ENCODE results near the gene PLPPR1. TPM values are rescaled to one million over a fixed set of nuclear protein-coding genes. Genes with fewer than 3 reads are reported as not detected.

The PLPPR1 gene
- total RNA-seq, 4 donors from 2014 or later: 0.26 to 3.8 (median 0.57) TPM; not detected in 1

- no peak for DNase-seq (ENCODE audit: low spot score in 2 of 2)
- Histone ChIP-seq H3K4me3 (no peak overlapping the region), H3K27ac (no peak overlapping the region), H3K27me3 (no peaks in the 10 kb centered on the region), H3K9me3 (no peaks in the 10 kb centered on the region), H3K36me3 (no peaks in the 10 kb centered on the region), H3K4me1 (no peaks in the 10 kb centered on the region)
- no peak for TF ChIP-seq EP300 (IDR thresholded peaks at IDR 0.05)
- no peak for TF ChIP-seq POLR2A (IDR thresholded peaks at IDR 0.05)
- TF ChIP-seq POLR2AphosphoS5 (IDR thresholded peaks at IDR 0.05): no peak
- TF ChIP-seq CTCF (IDR thresholded peaks at IDR 0.05): no peak
- 87% methylated on average over 2 of the region's 2 CpGs for WGBS
Observed at GRCh38 chr9:101063192-101063591, 34.7 kb downstream of the PLPPR1 start.

GRCh38 chr9:101064206-101064605, 35.7 kb downstream of the PLPPR1 start:
- no peak for DNase-seq (ENCODE audit: low spot score in 2 of 2)
- no peaks in the 10 kb centered on the region for H3K36me3 ChIP-seq
- H3K4me3 ChIP-seq: no peak overlapping the region
- H3K9me3 ChIP-seq: no peaks in the 10 kb centered on the region
- TF ChIP-seq CTCF (IDR thresholded peaks at IDR 0.05): no peak
- TF ChIP-seq EP300 (IDR thresholded peaks at IDR 0.05): no peak
- no peak for TF ChIP-seq POLR2A (IDR thresholded peaks at IDR 0.05)
- no peak for TF ChIP-seq POLR2AphosphoS5 (IDR thresholded peaks at IDR 0.05)
- no peak overlapping the region for H3K27ac ChIP-seq
- H3K4me1 ChIP-seq: no peaks in the 10 kb centered on the region
- H3K27me3 ChIP-seq: no peaks in the 10 kb centered on the region

- TF ChIP-seq EP300 (IDR thresholded peaks at IDR 0.05): no peak
- H3K27me3 ChIP-seq: no peaks in the 10 kb centered on the region
- H3K9me3 ChIP-seq: no peaks in the 10 kb centered on the region
- no peak for DNase-seq (ENCODE audit: low spot score in 2 of 2)
- H3K4me3 ChIP-seq: no peak overlapping the region
- no peaks in the 10 kb centered on the region for H3K4me1 ChIP-seq
- no peak overlapping the region for H3K27ac ChIP-seq
- 76% methylated on average over 1 of the region's 1 CpG for WGBS
- H3K36me3 ChIP-seq: no peaks in the 10 kb centered on the region
Observed at GRCh38 chr9:101065930-101066329, 37.4 kb downstream of the PLPPR1 start.

- 59% methylated on average over 1 of the region's 1 CpG for WGBS
- Histone ChIP-seq H3K36me3 (no peaks in the 10 kb centered on the region), H3K27me3 (no peaks in the 10 kb centered on the region), H3K9me3 (no peaks in the 10 kb centered on the region), H3K27ac (no peak overlapping the region), H3K4me3 (no peak overlapping the region), H3K4me1 (no peaks in the 10 kb centered on the region)
- DNase-seq (ENCODE audit: low spot score in 2 of 2): no peak
- TF ChIP-seq EP300 (IDR thresholded peaks at IDR 0.05): no peak
- no peak for TF ChIP-seq POLR2A (IDR thresholded peaks at IDR 0.05)
- TF ChIP-seq CTCF (IDR thresholded peaks at IDR 0.05): no peak
- TF ChIP-seq POLR2AphosphoS5 (IDR thresholded peaks at IDR 0.05): no peak
Observed at GRCh38 chr9:101068696-101069095, 40.2 kb downstream of the PLPPR1 start.

DNA sequence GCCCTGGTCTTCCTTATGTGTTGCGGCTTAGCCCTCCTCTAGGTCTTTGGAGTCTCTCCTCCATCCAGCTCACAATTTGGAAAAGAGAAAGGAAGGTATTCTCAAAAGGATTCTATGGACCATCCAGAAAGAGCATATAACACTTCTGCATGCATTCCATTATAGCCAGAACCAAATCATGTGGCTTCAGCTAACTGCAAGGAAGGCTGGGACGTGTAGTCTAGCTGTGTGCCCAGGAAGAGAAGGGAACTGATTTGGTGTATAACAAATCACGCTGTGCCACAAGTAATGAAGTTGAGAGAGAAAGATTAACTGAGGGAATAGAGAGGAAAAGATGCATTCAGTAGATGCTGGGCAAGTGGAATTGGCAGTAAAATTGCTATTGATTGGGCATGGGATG, 43.7 kb downstream of the PLPPR1 start:
- Histone ChIP-seq H3K4me3 (no peak overlapping the region), H3K9me3 (no peaks in the 10 kb centered on the region), H3K27me3 (no peaks in the 10 kb centered on the region), H3K4me1 (no peaks in the 10 kb centered on the region), H3K36me3 (no peaks in the 10 kb centered on the region), H3K27ac (no peak overlapping the region)
- DNase-seq (ENCODE audit: low spot score in 2 of 2): no peak
- no peak for TF ChIP-seq POLR2AphosphoS5 (IDR thresholded peaks at IDR 0.05)
- no peak for TF ChIP-seq EP300 (IDR thresholded peaks at IDR 0.05)
- no peak for TF ChIP-seq CTCF (IDR thresholded peaks at IDR 0.05)
- no peak for TF ChIP-seq POLR2A (IDR thresholded peaks at IDR 0.05)
- WGBS: 80% methylated on average over 3 of the region's 3 CpGs

GRCh38 chr9:101073122-101073521, 44.6 kb downstream of the PLPPR1 start:
- no peaks in the 10 kb centered on the region for H3K27me3 ChIP-seq
- H3K4me3 ChIP-seq: no peak overlapping the region
- H3K36me3 ChIP-seq: no peaks in the 10 kb centered on the region
- WGBS: 45% methylated on average over 2 of the region's 2 CpGs
- no peaks in the 10 kb centered on the region for H3K9me3 ChIP-seq
- DNase-seq (ENCODE audit: low spot score in 2 of 2): no peak
- no peak overlapping the region for H3K27ac ChIP-seq
- TF ChIP-seq CTCF (IDR thresholded peaks at IDR 0.05): no peak
- TF ChIP-seq EP300 (IDR thresholded peaks at IDR 0.05): no peak
- no peak for TF ChIP-seq POLR2AphosphoS5 (IDR thresholded peaks at IDR 0.05)
- TF ChIP-seq POLR2A (IDR thresholded peaks at IDR 0.05): no peak
- no peaks in the 10 kb centered on the region for H3K4me1 ChIP-seq
